ENCODE measurements around the gene WNT3A. TPM values are rescaled to one million over a fixed set of nuclear protein-coding genes. Genes with fewer than 3 reads are reported as not detected.

Gene WNT3A
- total RNA-seq, 6 donors from 2014 or later, result 1.0 to 19.6 (median 6.4) TPM

- Histone ChIP-seq H3K36me3 (no peaks in the 10 kb centered on the region), H3K27ac (no peak overlapping the region), H3K4me3 (no peak overlapping the region), H3K4me1 (peaks cover 6 to 13% (median 10%) of the 10 kb centered on the region in 4 donors), H3K27me3 (peaks cover 2 to 31% (median 18%) of the 10 kb centered on the region in 4 donors), H3K9me3 (no peaks in the 10 kb centered on the region)
- DNase-seq (peak in 1 of 2 donors; percentile 51), ATAC-seq (ENCODE audit: low FRiP score in 2 of 2) (no peak)
- TF ChIP-seq POLR2AphosphoS5 (IDR thresholded peaks at IDR 0.05), result no peak
- no peak for TF ChIP-seq EP300 (IDR thresholded peaks at IDR 0.05)
- TF ChIP-seq CTCF (IDR thresholded peaks at IDR 0.05), result no peak
- no peak for TF ChIP-seq POLR2A (IDR thresholded peaks at IDR 0.05)
- 41 to 87% methylated on average over 3 to 13 of the region's 15 CpGs for WGBS, 2 donors
These were observed 58.1 kb downstream of the WNT3A start for GRCh38 chr1:228064741-228065542.

- H3K4me1 ChIP-seq, result peaks cover 0 to 5% (median 2%) of the 10 kb centered on the region in 4 donors
- H3K27ac ChIP-seq, result no peak overlapping the region
- ATAC-seq (ENCODE audit: low FRiP score in 2 of 2) (no peak), DNase-seq (peak in 1 of 2 donors; percentile 54)
- no peak overlapping the region for H3K4me3 ChIP-seq
- WGBS, 2 donors, result 86 to 90% methylated on average over 5 to 13 of the region's 15 CpGs
- peaks cover 0 to 24% (median 11%) of the 10 kb centered on the region in 4 donors for H3K27me3 ChIP-seq
- H3K36me3 ChIP-seq, result no peaks in the 10 kb centered on the region
- no peaks in the 10 kb centered on the region for H3K9me3 ChIP-seq
- TF ChIP-seq EP300 (IDR thresholded peaks at IDR 0.05), result no peak
- no peak for TF ChIP-seq POLR2A (IDR thresholded peaks at IDR 0.05)
- TF ChIP-seq CTCF (IDR thresholded peaks at IDR 0.05), result no peak
- TF ChIP-seq POLR2AphosphoS5 (IDR thresholded peaks at IDR 0.05), result no peak
These were observed 58.9 kb downstream of the WNT3A start for GRCh38 chr1:228065543-228066347.

GRCh38 chr1:228066416-228066815 lies 59.6 kb downstream of the WNT3A start:
- peaks cover 0 to 19% (median 9%) of the 10 kb centered on the region in 4 donors for H3K27me3 ChIP-seq
- H3K36me3 ChIP-seq, result no peaks in the 10 kb centered on the region

More at GRCh38 chr1:228066416-228066815, 59.6 kb downstream of the WNT3A start:
- 31 to 52% methylated on average over 3 to 4 of the region's 4 CpGs for WGBS, 2 donors
- Histone ChIP-seq H3K27ac (no peak overlapping the region), H3K4me3 (no peak overlapping the region), H3K4me1 (no peaks in the 10 kb centered on the region), H3K9me3 (no peaks in the 10 kb centered on the region)
- TF ChIP-seq POLR2A (IDR thresholded peaks at IDR 0.05) (no peak), POLR2AphosphoS5 (IDR thresholded peaks at IDR 0.05) (no peak), EP300 (IDR thresholded peaks at IDR 0.05) (no peak), CTCF (IDR thresholded peaks at IDR 0.05) (no peak)
- DNase-seq, result peak in 1 of 2 donors; percentile 17
- ATAC-seq (ENCODE audit: low FRiP score in 2 of 2), result no peak

Data from upper lobe of left lung (tissue), 6 donors.